ENCODE results near the gene RFPL1.

RFPL1 gene

GRCh38 chr22:29442976-29443375 lies 4.6 kb downstream of the RFPL1 start:
- no peak overlapping the region for H3K4me3 ChIP-seq (ENCODE audit: extremely low read depth, insufficient read depth, low read length, poor library complexity, severe bottlenecking)
- H3K4me1 ChIP-seq (ENCODE audit: control insufficient read depth, insufficient read depth, low read length, poor library complexity, severe bottlenecking), result no peaks in the 10 kb centered on the region
- no peak overlapping the region for H3K27ac ChIP-seq (ENCODE audit: low read depth, low read length, severe bottlenecking)
- no peaks in the 10 kb centered on the region for H3K36me3 ChIP-seq (ENCODE audit: control insufficient read depth, insufficient read depth, low read length)
- no peaks in the 10 kb centered on the region for H3K9me3 ChIP-seq (ENCODE audit: control insufficient read depth, low read length)
- WGBS, 2 experiments (ENCODE audit: insufficient coverage in 2 of 2), result no CpG with 5 or more reads among the region's 1 CpG

- H3K4me1 ChIP-seq (ENCODE audit: control insufficient read depth, insufficient read depth, low read length, poor library complexity, severe bottlenecking), result no peaks in the 10 kb centered on the region
- 71 to 83% methylated on average over 1 of the region's 6 CpGs for WGBS, 2 experiments (ENCODE audit: insufficient coverage in 2 of 2)
- no peak overlapping the region for H3K27ac ChIP-seq (ENCODE audit: low read depth, low read length, severe bottlenecking)
- H3K36me3 ChIP-seq (ENCODE audit: control insufficient read depth, insufficient read depth, low read length), result no peaks in the 10 kb centered on the region
- H3K9me3 ChIP-seq (ENCODE audit: control insufficient read depth, low read length), result no peaks in the 10 kb centered on the region
- H3K4me3 ChIP-seq (ENCODE audit: extremely low read depth, insufficient read depth, low read length, poor library complexity, severe bottlenecking), result no peak overlapping the region
Observed at GRCh38 chr22:29443452-29443851, 5.1 kb downstream of the RFPL1 start.

- Histone ChIP-seq H3K27ac (ENCODE audit: low read depth, low read length, severe bottlenecking) (no peak overlapping the region), H3K4me3 (ENCODE audit: extremely low read depth, insufficient read depth, low read length, poor library complexity, severe bottlenecking) (no peak overlapping the region), H3K36me3 (ENCODE audit: control insufficient read depth, insufficient read depth, low read length) (no peaks in the 10 kb centered on the region), H3K9me3 (ENCODE audit: control insufficient read depth, low read length) (no peaks in the 10 kb centered on the region), H3K4me1 (ENCODE audit: control insufficient read depth, insufficient read depth, low read length, poor library complexity, severe bottlenecking) (no peaks in the 10 kb centered on the region)
- WGBS, 2 experiments (ENCODE audit: insufficient coverage in 2 of 2), result 66 to 72% methylated on average over 11 to 12 of the region's 14 CpGs
Observed at GRCh38 chr22:29443861-29444792, 5.7 kb downstream of the RFPL1 start.

- H3K4me1 ChIP-seq (ENCODE audit: control insufficient read depth, insufficient read depth, low read length, poor library complexity, severe bottlenecking), result no peaks in the 10 kb centered on the region
- H3K27ac ChIP-seq (ENCODE audit: low read depth, low read length, severe bottlenecking), result no peak overlapping the region
- no peaks in the 10 kb centered on the region for H3K36me3 ChIP-seq (ENCODE audit: control insufficient read depth, insufficient read depth, low read length)
- no peak overlapping the region for H3K4me3 ChIP-seq (ENCODE audit: extremely low read depth, insufficient read depth, low read length, poor library complexity, severe bottlenecking)
- WGBS, 2 experiments (ENCODE audit: insufficient coverage in 2 of 2), result 82 to 89% methylated on average over 1 to 2 of the region's 4 CpGs
- no peaks in the 10 kb centered on the region for H3K9me3 ChIP-seq (ENCODE audit: control insufficient read depth, low read length)
Observed at GRCh38 chr22:29445508-29445907, 7.1 kb downstream of the RFPL1 start.

GRCh38 chr22:29447906-29448305 lies 9.5 kb downstream of the RFPL1 start:
- H3K4me3 ChIP-seq (ENCODE audit: extremely low read depth, insufficient read depth, low read length, poor library complexity, severe bottlenecking), result no peak overlapping the region
- H3K4me1 ChIP-seq (ENCODE audit: control insufficient read depth, insufficient read depth, low read length, poor library complexity, severe bottlenecking), result no peaks in the 10 kb centered on the region
- no peak overlapping the region for H3K27ac ChIP-seq (ENCODE audit: low read depth, low read length, severe bottlenecking)
- H3K36me3 ChIP-seq (ENCODE audit: control insufficient read depth, insufficient read depth, low read length), result no peaks in the 10 kb centered on the region
- WGBS, 2 experiments (ENCODE audit: insufficient coverage in 2 of 2), result 83 to 93% methylated on average over 4 to 5 of the region's 5 CpGs
- H3K9me3 ChIP-seq (ENCODE audit: control insufficient read depth, low read length), result no peaks in the 10 kb centered on the region

GRCh38 chr22:29449296-29449875 lies 11.0 kb downstream of the RFPL1 start:
- WGBS, 2 experiments (ENCODE audit: insufficient coverage in 2 of 2), result 86 to 98% methylated on average over 7 to 10 of the region's 11 CpGs
- H3K9me3 ChIP-seq (ENCODE audit: control insufficient read depth, low read length), result no peaks in the 10 kb centered on the region
- no peaks in the 10 kb centered on the region for H3K4me1 ChIP-seq (ENCODE audit: control insufficient read depth, insufficient read depth, low read length, poor library complexity, severe bottlenecking)
- no peak overlapping the region for H3K27ac ChIP-seq (ENCODE audit: low read depth, low read length, severe bottlenecking)
- H3K4me3 ChIP-seq (ENCODE audit: extremely low read depth, insufficient read depth, low read length, poor library complexity, severe bottlenecking), result no peak overlapping the region
- no peaks in the 10 kb centered on the region for H3K36me3 ChIP-seq (ENCODE audit: control insufficient read depth, insufficient read depth, low read length)

- Histone ChIP-seq H3K9me3 (ENCODE audit: control insufficient read depth, low read length) (no peaks in the 10 kb centered on the region), H3K4me3 (ENCODE audit: extremely low read depth, insufficient read depth, low read length, poor library complexity, severe bottlenecking) (no peak overlapping the region), H3K27ac (ENCODE audit: low read depth, low read length, severe bottlenecking) (no peak overlapping the region), H3K36me3 (ENCODE audit: control insufficient read depth, insufficient read depth, low read length) (no peaks in the 10 kb centered on the region), H3K4me1 (ENCODE audit: control insufficient read depth, insufficient read depth, low read length, poor library complexity, severe bottlenecking) (no peaks in the 10 kb centered on the region)
- WGBS, 2 experiments (ENCODE audit: insufficient coverage in 2 of 2), result 84 to 98% methylated on average over 7 to 8 of the region's 8 CpGs
Observed at GRCh38 chr22:29450222-29450621, 11.8 kb downstream of the RFPL1 start.

GRCh38 chr22:29451863-29452262 lies 13.5 kb downstream of the RFPL1 start:
- no peaks in the 10 kb centered on the region for H3K9me3 ChIP-seq (ENCODE audit: control insufficient read depth, low read length)
- H3K27ac ChIP-seq (ENCODE audit: low read depth, low read length, severe bottlenecking), result no peak overlapping the region
- peaks cover 6% of the 10 kb centered on the region for H3K4me1 ChIP-seq (ENCODE audit: control insufficient read depth, insufficient read depth, low read length, poor library complexity, severe bottlenecking)
- H3K36me3 ChIP-seq (ENCODE audit: control insufficient read depth, insufficient read depth, low read length), result no peaks in the 10 kb centered on the region
- 83 to 91% methylated on average over 4 of the region's 4 CpGs for WGBS, 2 experiments (ENCODE audit: insufficient coverage in 2 of 2)
- no peak overlapping the region for H3K4me3 ChIP-seq (ENCODE audit: extremely low read depth, insufficient read depth, low read length, poor library complexity, severe bottlenecking)

- peaks cover 6% of the 10 kb centered on the region for H3K4me1 ChIP-seq (ENCODE audit: control insufficient read depth, insufficient read depth, low read length, poor library complexity, severe bottlenecking)
- WGBS, 2 experiments (ENCODE audit: insufficient coverage in 2 of 2), result 89 to 94% methylated on average over 3 to 6 of the region's 8 CpGs
- H3K27ac ChIP-seq (ENCODE audit: low read depth, low read length, severe bottlenecking), result no peak overlapping the region
- no peaks in the 10 kb centered on the region for H3K36me3 ChIP-seq (ENCODE audit: control insufficient read depth, insufficient read depth, low read length)
- no peaks in the 10 kb centered on the region for H3K9me3 ChIP-seq (ENCODE audit: control insufficient read depth, low read length)
- H3K4me3 ChIP-seq (ENCODE audit: extremely low read depth, insufficient read depth, low read length, poor library complexity, severe bottlenecking), result no peak overlapping the region
Observed at GRCh38 chr22:29454276-29454675, 15.9 kb downstream of the RFPL1 start.

- Histone ChIP-seq H3K36me3 (ENCODE audit: control insufficient read depth, insufficient read depth, low read length) (no peaks in the 10 kb centered on the region), H3K4me1 (ENCODE audit: control insufficient read depth, insufficient read depth, low read length, poor library complexity, severe bottlenecking) (peaks cover 6% of the 10 kb centered on the region), H3K27ac (ENCODE audit: low read depth, low read length, severe bottlenecking) (peak overlapping the region; percentile 59), H3K9me3 (ENCODE audit: control insufficient read depth, low read length) (no peaks in the 10 kb centered on the region), H3K4me3 (ENCODE audit: extremely low read depth, insufficient read depth, low read length, poor library complexity, severe bottlenecking) (no peak overlapping the region)
- WGBS, 2 experiments (ENCODE audit: insufficient coverage in 2 of 2), result 80 to 84% methylated on average over 6 to 7 of the region's 9 CpGs
Observed at GRCh38 chr22:29456211-29456671, 17.9 kb downstream of the RFPL1 start.

GRCh38 chr22:29457730-29458129 lies 19.3 kb downstream of the RFPL1 start:
- Histone ChIP-seq H3K27ac (ENCODE audit: low read depth, low read length, severe bottlenecking) (no peak overlapping the region), H3K36me3 (ENCODE audit: control insufficient read depth, insufficient read depth, low read length) (no peaks in the 10 kb centered on the region), H3K4me1 (ENCODE audit: control insufficient read depth, insufficient read depth, low read length, poor library complexity, severe bottlenecking) (peaks cover 6% of the 10 kb centered on the region), H3K9me3 (ENCODE audit: control insufficient read depth, low read length) (no peaks in the 10 kb centered on the region), H3K4me3 (ENCODE audit: extremely low read depth, insufficient read depth, low read length, poor library complexity, severe bottlenecking) (no peak overlapping the region)
- WGBS, 2 experiments (ENCODE audit: insufficient coverage in 2 of 2), result 10 to 78% methylated on average over 1 to 4 of the region's 4 CpGs
